ENCODE results near the gene KCNK7.

- TF ChIP-seq CTCF (IDR thresholded peaks at IDR 0.05) (no peak), POLR2A (IDR thresholded peaks at IDR 0.05) (no peak)
Measured at GRCh38 chr11:65586247-65586630, 9.4 kb downstream of the KCNK7 start.

Data from thyroid gland (tissue), 4 donors.